Left renal pelvis (tissue), 4 donors: Measurements from ENCODE around the gene MEG3. TPM values are rescaled to one million over a fixed set of nuclear protein-coding genes. Genes with fewer than 3 reads are reported as not detected.

Experiments
- DNase-seq, 4 donors: peaks; one replicate each; pipeline ENCODE4 v3.0.0-alpha.2; 2013; ENCODE audit warnings: low read depth in 4 of 4, low spot score in 3 of 4
- polyA plus RNA-seq, 4 donors: library from polyadenylated mRNA; unstranded; fragments of 120-200 nt; gene quantifications; one replicate each; pipeline ENCODE4 v1.2.1, GENCODE V29; 2013; ENCODE audit not compliant: insufficient read length in 4 of 4

MEG3 gene
- polyA plus RNA-seq, 4 donors: 90.4 to 218 (median 152) TPM

DNA sequence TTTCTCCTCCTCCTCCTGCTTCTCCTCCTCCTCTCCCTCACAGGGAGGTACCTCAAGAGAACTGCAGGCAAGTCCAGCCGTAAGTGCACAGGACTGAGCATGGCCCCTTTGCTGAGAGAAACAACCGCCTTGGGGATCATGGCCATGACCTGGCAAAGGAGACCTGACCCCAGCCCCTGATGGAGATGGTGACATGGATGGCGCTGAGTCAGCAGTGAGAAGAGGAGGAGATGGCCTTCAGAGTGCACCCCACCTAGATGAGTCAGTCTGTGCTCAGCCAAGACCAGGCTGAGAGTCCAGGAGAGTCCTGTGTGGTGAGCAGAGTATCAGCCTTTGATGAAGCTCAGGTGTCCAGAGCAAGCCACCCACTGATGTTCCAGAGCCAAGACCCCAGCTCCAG, 36.4 kb downstream of the MEG3 start:
- DNase-seq: no peak

DNA sequence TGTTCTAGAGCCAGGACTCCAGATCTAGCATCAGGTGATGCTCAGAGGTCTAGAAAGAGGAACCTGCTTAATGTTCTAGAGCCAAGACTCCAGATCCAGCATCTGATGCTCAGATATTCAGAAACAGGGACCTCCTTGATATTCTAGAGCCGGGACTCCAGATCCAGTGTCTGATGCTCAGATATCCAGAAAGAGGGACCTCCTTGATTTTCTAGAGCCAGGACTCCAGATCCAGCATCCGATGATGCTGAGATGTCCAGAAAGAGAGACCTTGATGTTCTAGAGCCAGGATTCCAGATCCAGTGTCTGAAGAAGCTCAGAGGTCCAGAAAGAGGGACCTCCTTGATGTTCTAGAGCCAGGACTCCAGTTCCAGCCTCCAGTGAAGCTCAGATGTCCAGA, 36.9 kb downstream of the MEG3 start:
- DNase-seq: no peak

DNA sequence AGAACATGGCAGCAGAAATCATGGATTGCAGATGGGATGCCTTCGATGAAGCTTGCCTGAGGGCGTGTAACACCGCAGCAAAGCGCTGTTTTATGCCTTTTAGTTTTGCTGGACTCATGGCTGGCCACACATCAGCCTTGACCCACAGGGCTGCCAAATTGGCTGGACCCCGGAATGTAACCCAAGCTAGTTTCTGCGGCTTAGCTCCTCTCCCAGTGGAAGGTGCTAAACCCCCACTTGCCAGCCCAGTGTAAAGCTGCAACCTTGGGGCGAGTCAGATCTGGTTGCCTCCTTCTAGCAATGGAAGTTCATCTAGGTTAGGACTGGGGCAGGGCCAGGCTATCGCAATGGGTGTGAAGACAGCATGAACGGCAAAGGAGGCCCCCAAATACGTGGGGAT, 38.3 kb downstream of the MEG3 start:
- DNase-seq: no peak

DNA sequence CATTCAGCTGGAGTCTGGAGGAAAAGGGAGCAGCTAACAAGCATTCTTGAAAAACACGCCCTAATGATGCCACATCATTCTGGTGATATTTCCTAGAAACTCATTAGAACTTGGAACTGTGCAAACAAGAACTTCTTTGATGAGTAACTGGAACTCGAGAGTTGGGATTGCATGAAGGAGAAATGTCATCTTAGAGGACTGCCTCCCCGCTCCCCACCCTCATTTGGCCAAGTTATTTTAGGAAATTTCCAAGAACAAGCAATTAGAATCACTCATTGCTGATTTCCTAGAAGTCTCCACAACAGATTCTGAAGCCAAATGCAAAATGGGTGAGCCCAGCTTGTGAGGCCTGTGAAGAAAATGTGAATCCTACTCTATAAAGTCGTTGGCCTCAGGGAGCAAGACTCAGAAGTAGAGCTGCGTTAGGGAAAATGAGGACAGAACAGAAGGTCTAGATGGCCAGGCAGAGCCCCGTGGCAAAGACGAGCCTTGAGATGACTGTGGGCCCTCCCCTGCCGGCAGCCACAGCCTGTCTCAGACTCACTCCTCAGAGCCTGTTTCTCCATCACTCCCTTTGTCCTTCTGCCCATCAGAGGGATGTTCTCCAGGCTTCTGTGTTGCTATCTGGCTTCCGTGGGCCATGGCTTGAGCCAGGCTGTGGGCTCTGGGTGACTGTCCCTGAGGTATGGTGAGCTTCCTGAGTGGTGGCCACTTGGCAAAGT, 39.2 kb downstream of the MEG3 start:
- no peak for DNase-seq

DNA sequence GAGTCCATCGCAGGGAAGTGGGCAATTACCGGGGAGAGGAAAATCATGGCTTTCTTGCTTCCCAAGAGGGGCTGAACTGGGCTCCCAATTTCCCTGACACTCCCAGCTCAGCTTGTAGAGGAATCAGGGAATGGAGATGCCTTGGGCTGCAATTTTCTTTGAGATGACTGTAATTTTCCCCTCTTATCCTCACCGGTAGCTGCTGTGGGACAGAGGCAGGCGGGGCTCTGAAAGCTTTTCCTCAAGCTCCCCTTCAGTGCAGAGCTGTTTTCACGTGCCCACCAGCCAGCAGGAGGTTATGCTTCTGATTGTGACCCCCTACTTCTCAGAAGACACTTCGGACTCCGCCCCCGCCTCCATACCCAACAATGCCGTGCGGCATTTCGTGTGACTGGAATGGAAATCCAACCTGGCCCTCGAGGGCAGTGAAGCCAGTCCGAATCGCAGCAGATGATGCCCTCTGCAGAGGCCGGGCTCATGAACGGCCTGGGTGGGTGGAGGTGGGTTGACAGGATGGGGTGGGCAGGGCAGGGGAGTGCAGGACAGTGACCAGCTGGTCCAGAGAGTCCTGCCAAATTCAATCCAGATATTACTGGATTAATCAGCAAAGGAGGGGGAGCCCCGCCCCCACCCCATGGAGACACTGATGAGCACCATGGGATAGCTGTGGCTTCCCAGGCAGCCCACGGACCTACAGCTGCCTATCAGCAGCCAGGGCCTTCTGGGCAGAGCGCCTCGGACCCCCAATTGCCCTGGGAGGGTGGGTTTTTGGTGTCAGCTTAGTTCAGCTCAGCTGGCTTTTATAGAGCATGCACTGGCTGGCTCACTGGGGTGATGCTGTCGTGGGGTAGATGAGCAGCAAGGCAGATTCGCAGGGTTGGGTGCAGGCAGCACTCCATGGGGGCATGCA, 40.0 kb downstream of the MEG3 start:
- DNase-seq: no peak

DNA sequence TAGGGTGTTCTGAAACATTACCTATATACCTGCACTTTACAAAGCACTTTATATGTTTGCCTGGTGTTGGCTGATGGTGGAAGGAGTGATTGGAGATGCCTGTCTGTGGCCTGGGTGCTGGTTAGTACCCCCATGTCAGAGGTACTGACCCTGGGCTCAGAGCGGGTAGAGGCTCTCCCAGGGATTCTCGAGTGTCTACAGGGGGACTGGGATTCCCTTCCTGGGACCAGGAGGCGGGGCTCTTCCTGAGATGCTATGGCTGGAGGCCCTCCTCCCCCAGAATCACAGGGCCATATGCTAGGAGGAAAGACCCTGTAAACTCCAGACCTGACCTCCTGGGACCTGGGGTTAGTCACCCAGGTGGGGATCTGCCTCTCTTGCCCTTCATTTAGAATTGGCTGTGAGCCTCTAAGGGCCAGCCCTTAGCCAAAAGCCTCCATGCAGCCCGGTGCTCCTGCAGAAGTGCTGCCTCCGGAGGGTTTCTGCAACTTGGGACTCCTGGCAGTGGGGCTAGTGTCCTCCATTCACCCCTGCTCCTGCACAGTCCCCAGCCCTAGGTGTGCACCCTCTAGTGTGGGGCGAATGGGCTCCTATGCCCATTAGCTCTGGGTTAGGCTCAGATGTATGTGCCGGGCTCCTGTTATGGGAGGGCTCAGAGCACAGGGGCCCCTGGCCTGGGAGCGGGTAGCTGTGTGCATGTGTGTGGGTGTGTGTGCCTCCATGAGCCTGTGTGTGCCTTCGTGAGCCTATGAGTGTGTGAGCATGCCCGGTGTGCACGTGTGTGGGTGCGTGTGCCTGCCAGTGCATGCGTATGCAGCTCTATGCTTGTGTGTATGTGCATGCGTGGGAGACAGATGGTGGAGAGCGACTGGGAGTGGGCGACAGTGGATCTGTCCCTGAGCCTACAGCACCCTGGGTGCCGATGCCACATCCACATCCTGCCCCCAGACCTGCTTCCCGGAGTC, 41.0 kb downstream of the MEG3 start:
- DNase-seq: no peak

DNA sequence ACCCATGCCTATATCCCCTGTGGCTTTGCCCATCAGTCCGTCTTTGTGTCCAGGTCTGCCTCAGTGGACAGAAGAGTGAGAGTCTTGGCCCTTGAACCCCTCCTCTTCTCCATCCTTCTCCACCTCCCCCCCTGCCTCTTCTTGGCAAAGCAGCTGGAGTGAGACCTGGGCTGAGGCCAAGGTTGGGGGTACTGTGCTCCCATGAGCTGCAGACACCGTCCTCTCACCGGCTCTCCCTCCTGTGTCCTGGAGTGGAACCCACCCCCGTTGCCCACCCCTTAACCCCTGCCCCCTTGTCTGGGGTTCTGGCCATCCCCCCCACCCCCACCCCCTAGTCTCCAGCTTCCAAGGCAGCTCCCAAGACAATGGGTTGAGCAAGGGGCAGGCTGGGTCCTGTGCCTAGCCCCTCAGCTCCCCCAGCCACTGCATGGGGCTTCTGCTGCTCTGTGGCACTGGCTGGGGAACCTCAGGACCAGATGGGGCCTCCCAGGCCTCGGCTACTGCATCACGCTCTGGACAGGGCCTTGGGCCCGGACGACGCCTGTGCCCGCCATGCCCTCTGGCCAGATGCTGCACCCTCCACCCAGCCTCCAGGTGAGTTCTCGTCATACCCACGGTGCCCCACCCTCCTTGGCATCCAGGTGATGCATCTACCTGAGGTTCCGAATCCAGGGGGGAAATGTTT, 41.9 kb downstream of the MEG3 start:
- no peak for DNase-seq

DNA sequence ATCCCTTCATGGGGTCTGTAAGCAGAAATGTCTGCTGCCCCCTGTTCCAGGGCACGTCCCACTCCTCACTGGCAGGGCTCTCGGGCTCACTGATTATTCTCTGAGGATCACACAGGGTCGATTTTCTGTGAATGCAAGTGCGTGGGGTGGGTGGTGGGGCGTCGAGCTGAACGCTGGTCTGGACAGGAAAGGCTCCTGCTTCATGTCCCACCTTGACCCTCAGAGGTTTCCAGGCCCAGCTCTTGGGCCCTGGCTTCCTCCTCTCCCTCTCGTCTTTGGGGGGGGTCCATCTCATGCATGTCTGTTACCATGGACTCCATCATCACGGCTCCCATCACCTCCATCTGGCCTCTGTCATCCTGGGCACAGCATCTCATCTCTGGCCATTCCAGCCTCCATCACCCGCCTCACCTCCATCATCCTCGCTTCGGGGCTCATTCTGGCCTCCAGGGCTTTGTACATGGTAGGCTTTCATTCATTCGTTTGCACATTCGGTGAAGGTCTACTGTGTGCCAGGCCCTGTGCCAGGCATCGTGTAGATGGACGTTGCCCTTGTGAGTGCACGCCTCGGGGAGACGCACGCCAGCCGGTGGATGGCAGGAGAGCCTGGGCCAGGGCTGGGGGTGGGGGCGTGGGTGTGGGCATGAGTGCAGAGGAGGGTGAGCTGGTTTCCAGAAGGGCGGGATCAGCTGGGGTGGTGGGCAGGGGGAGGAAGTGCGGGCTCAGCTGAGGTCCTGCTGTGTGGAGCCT, 42.9 kb downstream of the MEG3 start:
- no peak for DNase-seq

DNA sequence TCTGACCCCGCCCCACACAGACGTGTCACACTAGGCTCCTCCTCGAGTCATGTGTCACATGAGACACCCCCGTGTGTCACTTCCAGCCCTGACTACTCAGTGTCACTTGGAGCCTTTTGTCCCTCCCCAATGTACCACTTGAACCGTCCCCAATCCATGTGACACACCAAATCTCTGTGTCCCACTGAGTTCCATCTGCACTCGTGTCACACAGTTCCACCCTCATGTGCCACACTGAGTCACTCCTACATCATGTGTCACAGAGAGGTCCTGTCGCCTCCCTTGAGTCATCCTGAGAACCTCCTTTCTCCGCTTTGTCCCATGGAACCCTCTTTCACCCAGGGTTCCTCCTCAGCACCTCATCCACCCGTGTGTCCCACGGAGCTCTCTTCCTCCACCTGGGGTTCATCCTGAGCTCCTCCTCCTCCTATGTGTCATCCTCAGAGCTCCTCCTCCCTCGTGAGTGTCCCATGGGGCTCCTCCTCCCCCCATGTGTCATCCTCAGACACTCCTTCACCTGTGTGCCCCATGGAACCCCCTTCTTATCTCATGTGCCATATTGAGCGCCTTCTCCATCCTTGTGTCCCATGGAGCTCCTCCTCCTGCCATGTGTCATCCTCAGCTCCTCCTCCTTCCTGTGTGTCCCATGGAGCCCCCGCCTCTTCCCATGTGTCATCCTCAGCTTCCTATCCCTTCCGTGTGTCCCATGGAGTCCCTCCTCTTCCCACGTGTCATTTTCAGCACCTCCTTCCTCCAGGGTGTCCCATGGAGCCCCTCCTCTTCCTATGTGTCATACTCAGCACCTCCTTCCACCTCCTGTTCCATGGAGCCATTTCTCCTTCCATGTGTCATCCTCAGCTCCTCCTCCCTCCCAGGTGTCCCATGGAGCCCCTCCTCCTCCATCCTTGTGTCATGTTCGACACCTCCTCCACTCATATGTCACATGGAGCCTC, 45.6 kb downstream of the MEG3 start:
- DNase-seq: no peak

DNA sequence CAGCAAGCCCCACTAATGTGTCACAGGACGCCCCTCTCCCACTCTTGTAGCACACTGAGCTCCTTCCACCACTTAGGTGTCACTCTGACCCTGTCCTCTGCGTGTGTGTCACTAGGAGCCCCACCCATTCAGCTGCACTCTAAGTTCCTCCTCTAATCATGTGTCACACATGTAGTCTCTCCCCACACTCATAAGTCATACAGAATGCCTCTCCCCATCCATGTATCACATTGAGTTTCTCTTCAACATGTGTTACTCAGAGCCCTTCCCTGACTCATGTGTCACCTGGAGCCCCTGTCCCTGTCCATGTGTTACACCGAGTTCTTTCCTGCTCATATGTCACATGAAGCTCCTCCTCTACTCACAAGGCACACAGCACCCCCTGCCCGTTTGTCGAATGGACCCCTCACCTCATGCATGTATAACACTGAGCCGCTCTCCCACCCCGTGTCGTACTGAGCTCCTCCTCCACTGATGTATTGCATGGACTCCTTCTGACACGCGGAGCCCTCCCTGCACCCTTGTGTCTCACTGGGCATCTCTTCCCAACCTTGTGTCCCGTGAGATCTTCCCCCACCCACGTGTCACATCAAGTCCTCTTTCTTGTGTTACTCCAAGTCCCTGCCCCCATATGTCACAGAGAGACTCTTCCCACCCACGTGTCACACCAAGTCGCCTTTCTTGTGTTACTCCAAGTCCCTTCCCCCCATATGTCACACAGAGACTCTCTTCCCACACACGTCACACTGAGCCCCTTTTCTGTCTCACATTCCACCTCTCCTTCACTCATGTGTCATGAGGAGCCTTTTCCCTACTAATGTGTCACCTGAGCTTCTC, 46.6 kb downstream of the MEG3 start:
- DNase-seq: no peak

DNA sequence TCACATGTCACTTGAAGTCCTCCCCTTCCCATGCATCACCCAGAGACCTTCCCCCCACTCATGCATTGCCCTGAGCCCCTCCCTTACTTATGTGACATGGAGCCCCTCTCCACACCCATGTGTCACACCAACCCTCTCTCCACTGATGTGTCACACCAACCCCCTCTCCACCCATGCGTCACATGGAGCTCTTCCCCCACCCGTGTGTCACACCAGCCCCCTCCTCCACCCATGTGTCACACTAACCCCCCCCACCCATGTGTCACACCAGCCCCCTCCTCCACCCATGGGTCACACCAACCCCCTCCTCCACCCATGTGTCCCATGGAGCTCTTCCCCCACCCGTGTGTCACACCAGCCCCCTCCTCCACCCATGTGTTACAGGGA, 47.2 kb downstream of the MEG3 start:
- DNase-seq: no peak

DNA sequence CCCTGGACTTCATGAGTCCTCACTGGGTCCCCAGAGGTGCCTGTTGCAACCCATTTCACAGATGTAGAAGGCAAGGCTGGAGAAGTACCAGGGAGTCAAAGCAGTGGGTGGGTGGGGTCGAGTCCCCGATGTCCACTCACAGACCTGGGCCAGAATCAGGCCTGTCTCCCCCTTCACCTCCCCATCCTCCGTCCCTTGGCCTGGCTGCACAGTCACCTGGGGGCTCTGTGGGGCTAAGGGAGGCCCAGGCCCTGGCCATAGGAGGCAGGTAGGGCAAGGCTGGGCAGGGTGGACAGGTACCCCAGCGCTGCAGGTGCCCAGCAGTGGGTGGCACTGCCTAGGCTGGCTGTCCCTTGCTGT, 48.1 kb downstream of the MEG3 start:
- DNase-seq: no peak

DNA sequence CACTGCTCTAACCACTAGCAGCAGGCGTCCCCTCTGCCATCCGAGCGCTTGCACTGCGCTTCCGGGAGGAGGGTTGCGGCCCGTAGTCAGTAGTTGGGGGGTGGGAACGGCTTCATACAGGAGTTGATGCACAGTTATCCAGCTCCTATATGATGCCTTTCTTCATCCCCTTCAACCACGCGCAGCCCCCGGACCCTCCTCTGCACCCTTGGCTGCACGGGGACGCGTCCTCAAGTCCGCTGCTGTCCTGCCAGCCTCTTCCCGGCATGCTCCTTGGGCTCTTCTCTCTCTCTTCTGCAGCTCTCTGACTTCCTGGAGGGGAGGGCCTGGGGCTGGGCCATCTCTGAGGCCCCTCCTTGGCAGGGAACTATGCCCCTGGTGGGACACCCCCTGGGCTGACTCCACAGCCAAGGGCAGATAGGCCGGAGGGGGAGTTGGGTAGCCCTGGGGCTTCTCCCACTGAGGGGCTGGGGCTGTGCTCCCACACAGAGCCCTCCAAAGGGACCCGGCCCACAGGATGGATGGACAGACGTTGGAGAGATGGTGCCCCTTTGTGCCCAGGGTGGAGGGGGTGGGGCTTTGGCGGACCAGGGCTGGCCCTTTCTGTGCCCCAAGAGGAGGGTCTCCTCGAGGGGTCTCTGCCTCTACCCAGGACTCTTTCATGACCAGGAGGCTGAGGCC, 48.6 kb downstream of the MEG3 start:
- DNase-seq: no peak

DNA sequence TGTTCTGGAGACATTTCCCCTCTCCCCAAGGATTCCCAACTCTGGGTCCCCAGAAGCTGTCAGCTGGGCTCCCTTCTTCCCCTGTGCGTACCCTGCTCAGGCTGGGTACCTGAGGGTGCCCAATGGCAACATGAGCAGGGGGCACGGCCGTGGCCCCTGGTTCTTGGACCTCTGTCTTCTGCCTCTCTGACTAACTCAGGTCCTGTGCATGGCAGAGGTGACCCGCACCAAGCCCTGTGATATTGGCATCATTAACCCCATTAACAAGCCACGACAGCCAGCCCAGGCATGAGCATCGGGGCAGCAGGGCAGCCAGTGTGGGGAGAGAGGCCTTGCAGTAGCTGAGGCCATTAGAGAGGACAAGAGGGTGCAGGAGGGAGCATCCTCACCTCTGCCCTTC, 49.2 kb downstream of the MEG3 start:
- no peak for DNase-seq

DNA sequence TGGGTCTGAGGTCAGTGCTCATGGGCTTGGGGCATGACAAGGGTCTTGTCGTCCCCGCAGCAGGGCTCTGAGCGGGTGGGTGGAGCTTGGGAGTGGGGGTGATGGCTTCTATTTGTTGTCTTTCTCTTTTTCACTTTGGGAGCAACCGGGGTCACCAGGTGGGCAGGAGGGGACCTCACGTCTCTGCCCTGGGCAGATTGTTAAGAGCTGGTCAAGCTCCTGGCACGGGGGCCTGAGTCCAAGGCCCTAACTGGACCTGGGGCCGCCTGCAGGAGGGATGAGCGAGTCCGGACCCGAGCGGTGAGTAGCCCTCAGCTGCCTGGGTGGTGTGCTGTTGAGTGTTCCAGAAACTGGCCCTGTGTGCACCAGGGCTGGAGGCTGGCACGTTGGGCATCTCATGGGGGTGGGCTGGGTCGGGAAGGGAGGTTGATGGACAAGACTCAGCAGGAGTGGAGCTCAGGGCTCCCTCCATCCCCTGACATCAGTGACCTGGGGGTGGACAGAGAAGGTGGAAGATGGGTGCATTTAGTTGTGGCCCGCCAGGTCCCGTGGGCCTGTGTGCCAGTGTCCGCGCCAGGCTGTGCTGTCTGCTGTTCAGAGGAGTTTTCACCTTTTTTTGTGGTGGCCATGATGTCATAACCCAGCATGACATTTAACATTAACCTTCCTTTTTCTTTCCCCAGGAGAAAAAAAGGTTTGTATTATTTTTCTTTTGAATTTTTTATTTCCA, 50.1 kb downstream of the MEG3 start:
- no peak for DNase-seq
